ENCODE measurements around the gene CNTFR.

The CNTFR gene

DNA sequence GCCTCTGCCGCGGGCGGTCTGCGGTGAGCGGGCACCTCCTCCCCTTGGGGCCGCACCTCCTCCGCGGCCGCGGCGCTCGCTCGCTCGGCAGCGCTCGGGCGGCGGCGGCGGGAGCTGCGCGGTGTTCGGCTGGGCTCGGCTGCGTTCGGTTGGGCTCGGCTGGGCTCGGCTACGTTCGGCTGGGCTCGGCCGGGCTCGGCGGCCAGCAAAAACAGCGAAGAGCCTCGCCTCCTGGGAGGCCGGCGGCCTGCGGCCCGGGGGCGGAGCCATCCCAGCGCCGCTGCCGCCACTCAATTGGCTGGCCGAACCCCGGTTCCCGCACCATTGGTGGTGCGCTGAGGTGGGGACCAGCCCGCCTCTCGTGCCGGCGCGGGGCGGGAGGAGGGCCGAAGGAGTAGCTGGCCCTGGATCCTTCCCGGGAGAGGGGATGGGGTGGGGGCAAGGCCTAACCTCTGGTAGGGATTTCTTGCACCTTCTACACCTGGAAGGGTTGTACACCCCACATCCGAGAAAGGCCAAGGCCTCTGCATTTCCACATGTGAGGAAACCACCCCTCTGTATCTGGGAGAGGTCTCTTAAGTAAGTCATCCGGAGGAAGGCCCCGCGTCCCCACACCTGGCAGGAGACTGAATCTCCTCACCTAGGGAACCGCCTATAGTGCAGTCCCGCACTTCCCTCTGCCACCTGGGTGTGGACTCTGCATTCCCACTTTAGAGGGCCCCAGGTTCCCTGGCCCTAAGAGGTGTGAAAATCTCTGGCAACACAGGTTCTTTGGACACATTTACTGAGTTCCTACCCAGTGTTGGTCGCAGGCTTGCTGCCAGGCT, 66.3 kb downstream of the CNTFR start, which contains the start of gene ENHO:
ENHO (minus strand) TSS at position 20 of the 827 bp plus-strand sequence. CDS start 1,295 bp downstream, outside the sequence.
- peak; percentile 77 for DNase-seq (ENCODE audit: low read depth)

GRCh38 chr9:34522091-34522887, 67.2 kb downstream of the CNTFR start:
- no peak for DNase-seq (ENCODE audit: low read depth)

- DNase-seq (ENCODE audit: low read depth): no peak
These were observed 68.0 kb downstream of the CNTFR start for GRCh38 chr9:34521406-34522045.

DNA sequence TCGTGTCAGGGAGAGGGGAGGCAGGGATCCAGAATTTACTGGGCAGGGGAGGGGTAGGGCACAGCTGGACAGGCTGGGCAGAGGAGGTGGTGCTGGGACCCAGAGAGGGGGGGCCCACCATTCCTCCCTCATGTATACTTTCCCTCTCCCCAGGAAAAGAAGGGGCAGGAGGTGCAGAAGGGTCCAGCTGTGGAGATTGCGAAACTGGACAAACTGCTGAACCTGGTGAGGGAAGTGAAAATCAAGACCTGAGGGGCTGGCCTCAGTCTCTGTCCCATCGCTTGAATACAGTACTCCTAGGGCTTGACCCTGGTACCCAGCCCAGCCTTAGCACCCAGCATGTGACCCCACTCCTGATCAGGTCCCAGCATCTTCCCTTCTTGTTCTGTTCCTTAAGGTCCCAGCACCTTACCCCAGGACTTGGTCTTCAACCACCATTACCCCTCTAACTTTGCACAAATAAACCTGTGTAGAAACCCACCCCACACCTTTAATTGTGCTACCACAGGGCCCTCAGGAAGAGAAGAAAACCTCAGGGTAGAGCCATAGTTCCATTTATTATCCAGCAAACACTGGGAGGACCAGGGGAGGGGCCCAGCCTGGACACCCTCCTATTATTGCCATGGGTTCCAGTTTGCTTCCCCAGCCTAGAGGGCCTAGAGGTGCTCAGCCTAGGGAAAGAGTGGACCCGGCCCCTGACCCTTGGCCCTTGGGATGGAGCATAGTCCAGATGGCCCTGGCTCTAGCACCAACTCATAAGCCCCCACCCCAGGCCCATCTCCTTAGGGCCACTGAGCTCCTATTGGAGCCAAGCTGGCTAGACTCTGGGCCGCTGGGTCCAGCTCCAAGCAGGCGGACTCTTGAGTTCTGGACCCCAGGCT, 68.8 kb downstream of the CNTFR start:
- no peak for DNase-seq (ENCODE audit: low read depth)

- no peak for DNase-seq (ENCODE audit: low read depth)
These were observed 69.4 kb downstream of the CNTFR start for GRCh38 chr9:34520096-34520495.

DNA sequence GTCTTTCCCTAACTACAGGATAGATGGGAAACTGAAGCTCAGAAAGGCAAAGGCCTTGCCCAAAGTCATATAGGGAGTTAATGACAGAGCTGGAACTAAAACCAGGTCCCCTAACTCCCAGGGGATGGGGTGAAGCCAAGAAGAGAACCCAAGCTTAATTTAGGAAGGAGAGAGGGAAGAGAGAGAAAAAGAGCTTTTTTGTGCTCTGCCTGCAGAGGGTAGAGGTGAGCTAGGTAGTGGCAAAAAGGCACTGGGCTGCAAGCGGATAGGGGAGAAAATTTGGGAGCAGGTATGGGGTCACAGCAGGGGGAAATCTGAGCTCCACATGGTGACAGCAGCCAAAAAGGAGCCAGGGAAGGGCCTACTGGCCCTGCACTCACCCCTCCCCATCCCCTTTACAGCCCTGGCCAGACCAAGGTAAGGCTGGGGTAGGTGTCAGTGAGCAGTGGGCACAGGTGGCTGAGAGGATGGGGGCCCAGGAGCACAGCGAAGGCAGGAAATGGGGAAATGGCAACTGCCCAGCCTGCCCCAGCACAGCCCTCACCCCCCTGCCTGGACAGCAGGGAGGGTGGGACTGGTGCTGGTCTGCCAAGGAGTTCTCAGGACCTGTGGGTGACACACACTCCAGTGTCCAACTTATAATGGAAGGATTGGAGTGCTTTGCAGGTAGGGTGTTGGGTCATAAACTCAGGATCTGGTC, 70.1 kb downstream of the CNTFR start:
- DNase-seq (ENCODE audit: low read depth): no peak

DNA sequence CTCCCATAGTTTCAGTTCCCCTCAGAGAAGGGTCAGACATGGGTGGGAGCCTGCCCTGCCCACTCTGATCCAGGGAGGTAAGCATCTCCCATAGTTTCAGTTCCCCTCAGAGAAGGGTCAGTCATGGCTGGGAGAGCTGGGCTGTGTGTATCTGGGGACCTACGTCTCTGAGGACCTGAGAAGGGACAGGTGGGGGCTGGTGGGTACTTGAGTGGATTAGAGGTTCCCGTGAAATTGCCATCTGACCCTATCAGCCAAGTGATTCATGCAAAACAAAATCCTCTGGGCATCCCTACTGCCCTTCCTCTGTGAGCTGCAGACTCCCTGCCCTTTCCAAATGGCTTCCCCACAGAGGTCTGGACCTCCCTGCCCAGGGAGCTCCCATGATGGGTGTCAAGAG, 70.6 kb downstream of the CNTFR start:
- no peak for DNase-seq (ENCODE audit: low read depth)

DNA sequence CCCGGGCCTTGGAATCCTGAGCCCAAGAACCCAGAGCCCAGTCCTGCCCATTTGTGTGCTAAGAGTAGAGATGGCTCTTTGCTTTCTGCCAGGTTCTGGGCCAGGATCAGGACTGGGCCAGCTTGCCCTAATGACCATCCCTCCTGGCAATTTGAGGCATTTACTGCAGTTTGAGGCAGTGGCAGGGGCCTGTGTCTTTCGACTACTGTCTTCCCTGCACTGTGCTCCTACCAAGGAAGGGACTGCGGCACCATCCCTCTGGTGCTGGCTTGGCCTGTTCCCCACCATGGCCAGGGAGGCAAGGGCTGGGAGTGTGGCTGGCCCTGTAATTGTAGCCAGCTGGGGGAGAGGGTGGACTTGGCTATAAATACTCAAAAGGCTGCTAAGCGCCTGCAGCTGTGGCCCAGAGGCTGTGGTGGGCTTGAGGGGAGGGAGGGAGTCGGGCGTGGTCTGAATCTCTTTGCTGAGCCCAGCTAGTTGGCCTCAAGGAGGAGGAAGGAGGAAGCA, 71.4 kb downstream of the CNTFR start:
- no peak for DNase-seq (ENCODE audit: low read depth)

- no peak for DNase-seq (ENCODE audit: low read depth)
These were observed 72.3 kb downstream of the CNTFR start for GRCh38 chr9:34517185-34517584.

DNA sequence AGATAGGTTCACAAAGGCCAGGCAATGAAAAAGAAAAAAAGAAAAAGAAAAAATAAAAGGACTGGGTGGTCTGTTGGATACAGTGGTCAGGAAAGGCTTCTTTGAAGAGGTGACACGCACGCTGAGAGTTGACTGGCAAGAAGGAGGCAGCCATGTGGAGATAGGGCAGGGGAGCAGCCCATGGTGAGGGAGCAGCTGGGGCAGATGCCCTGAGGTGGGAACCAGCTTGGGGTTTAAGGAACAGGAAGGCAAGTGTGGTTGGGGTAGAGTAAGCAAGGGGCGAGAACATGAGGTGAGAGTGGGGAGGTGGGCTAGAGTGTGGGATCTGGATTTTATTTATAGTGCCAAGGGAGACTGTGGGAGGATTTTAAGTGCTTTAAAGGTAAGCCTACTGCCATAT, 73.6 kb downstream of the CNTFR start:
- DNase-seq (ENCODE audit: low read depth): no peak

DNA sequence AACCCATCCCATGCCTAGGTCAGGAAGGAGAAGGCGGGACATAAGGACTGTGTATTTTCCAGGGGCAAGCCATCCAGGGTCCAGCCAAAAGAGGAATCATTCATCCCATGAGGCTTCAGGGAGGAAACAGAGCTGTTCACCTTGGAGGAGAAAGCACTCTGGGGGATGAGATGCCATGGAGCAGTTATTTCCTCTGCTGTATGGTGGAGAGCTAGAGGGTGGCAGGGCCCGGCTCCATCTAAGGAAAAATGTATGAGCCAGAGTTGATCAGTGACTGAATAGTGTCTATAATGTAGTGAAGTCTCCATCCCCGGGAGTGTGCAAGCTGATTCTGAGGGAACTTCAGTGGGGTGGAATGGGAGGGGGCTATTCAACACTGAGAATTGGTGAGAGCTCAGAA, 74.7 kb downstream of the CNTFR start:
- DNase-seq (ENCODE audit: low read depth): no peak

- DNase-seq (ENCODE audit: low read depth): no peak
These were observed 75.1 kb downstream of the CNTFR start for GRCh38 chr9:34514401-34514800.

GRCh38 chr9:34513567-34514214, 75.8 kb downstream of the CNTFR start:
- DNase-seq (ENCODE audit: low read depth): no peak

- DNase-seq (ENCODE audit: low read depth): no peak
These were observed 77.1 kb downstream of the CNTFR start for GRCh38 chr9:34512131-34513078.

DNA sequence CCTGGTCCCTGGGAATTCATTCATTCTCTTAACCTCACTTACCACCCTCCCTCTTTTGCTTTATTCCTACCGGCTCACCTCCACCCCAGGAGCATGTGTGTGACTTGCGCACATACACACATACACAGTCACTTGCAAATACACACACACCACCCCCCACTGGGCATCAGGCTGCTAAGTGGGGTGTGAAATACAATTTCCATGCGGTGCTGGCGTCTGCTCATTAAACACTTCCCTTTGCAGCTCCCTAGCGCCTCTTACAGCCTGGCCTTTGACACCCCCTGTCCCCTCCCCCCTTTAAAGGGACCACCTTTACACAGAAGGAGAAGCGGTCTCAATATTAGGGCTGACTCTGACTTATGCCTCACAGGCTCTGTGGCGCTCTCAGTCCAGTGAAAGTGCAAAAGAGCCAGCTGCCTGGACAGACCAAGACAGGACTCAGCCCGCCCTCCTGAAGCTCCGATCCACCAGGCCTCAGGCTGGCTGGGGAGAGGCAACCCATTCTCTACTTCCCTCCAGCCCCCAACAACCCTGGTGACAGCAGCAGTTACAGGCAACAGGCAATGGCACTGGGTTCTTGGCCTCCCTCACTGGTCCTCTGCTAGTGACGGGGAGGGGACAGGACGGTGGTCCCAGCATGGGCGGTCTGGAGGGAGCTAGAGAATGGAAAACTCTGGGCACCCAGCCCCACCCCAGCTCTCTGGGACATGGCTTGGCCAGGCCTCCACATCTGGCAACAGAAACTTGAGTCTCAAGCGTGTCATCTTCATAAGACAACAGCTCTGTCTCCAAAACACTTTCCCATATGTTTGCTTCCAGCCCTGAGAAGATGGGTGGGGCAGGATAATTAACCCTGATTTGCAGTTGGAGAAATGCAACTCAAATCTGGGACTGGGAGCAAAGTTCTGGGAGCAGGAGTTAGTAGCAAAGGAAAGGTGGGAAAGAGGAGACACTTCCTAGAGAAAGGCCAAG, 78.7 kb downstream of the CNTFR start:
- no peak for DNase-seq (ENCODE audit: low read depth)

GRCh38 chr9:34508951-34509350, 80.6 kb downstream of the CNTFR start:
- DNase-seq (ENCODE audit: low read depth): no peak

DNA sequence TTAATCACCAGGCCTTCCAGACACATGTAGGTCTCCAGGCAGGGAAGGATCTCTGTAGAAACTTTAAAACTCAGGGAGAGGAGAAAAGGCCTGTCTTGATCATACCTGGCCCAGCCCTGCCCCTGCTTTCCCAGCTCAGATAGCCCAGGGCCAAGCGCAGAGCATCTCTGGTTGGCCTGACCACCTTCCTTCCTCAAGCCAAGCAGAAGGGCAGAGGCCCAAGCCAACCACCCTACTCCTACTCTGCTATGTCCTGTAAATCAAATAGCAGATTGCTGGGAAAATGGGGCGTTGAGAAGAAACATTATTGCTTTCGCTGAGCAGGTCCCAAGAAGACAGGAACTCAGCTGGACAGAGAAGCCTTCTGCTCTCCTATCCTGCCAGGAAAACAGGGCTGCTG, 81.1 kb downstream of the CNTFR start:
- no peak for DNase-seq (ENCODE audit: low read depth)

DNA sequence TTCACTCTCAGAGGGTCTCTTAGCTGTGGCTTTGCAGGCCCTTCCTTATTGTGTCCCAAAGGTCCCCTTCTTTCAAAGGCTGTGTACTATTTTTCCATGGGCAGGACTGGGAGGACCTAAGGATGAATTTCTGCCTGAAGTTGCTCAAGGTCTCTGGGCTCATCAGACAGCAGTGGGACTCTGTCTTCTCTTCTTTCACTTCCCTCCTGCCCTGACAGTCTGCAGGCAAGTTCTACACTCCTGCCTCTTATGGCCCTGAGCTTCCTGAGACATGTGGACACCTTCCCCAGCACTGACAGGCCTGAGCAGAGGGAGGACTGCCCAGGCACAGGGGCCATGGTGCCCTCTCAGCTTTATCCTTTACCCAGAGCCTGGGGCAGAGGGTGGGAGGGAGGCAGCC, 81.6 kb downstream of the CNTFR start:
- no peak for DNase-seq (ENCODE audit: low read depth)
